GM21381 (cell line): ENCODE results near the gene EHD4.

Experiments
- ATAC-seq: cut with Tn5 transposase; IDR thresholded peaks from one replicate; pipeline ENCODE4 v1.9.1; 2021; ENCODE audit warnings: mild to moderate bottlenecking, moderate library complexity; ENCODE audit not compliant: unreplicated experiment

Gene EHD4

GRCh38 chr15:41922353-41922752, 50.0 kb downstream of the EHD4 start:
- ATAC-seq = no peak

- ATAC-seq = no peak
Observed at GRCh38 chr15:41921639-41922038, 50.7 kb downstream of the EHD4 start.

- no peak for ATAC-seq
Observed at GRCh38 chr15:41921167-41921566, 51.2 kb downstream of the EHD4 start.

GRCh38 chr15:41919954-41920538, 52.3 kb downstream of the EHD4 start:
- no peak for ATAC-seq

GRCh38 chr15:41919201-41919820, 53.0 kb downstream of the EHD4 start:
- no peak for ATAC-seq

GRCh38 chr15:41918506-41919126, 53.7 kb downstream of the EHD4 start:
- ATAC-seq = no peak

GRCh38 chr15:41917767-41918430, 54.5 kb downstream of the EHD4 start:
- ATAC-seq = no peak

- ATAC-seq = no peak
Observed at GRCh38 chr15:41915255-41915994, 56.9 kb downstream of the EHD4 start.

GRCh38 chr15:41914411-41914810, 57.9 kb downstream of the EHD4 start:
- ATAC-seq = no peak

GRCh38 chr15:41913256-41913655, 59.1 kb downstream of the EHD4 start:
- ATAC-seq = no peak

GRCh38 chr15:41911691-41912345, 60.5 kb downstream of the EHD4 start:
- ATAC-seq = no peak

- no peak for ATAC-seq
Observed at GRCh38 chr15:41908736-41909461, 63.5 kb downstream of the EHD4 start.

GRCh38 chr15:41907141-41907540, 65.2 kb downstream of the EHD4 start:
- no peak for ATAC-seq

GRCh38 chr15:41906608-41907007, 65.7 kb downstream of the EHD4 start:
- no peak for ATAC-seq

- no peak for ATAC-seq
Observed at GRCh38 chr15:41905036-41905793, 67.1 kb downstream of the EHD4 start.

GRCh38 chr15:41904541-41905005, 67.8 kb downstream of the EHD4 start:
- ATAC-seq = no peak

GRCh38 chr15:41903782-41904181, 68.6 kb downstream of the EHD4 start:
- ATAC-seq = no peak

- ATAC-seq = no peak
Observed at GRCh38 chr15:41901431-41901830, 70.9 kb downstream of the EHD4 start.
